Stimulated activated CD4-positive, alpha-beta T cell treated with anti-CD3 and anti-CD28 coated beads, Interleukin-1b, Interleukin-23, amount 100 ng/mL, for 1 hour (primary cell): Measurements from ENCODE around the gene SPAG17.

ENCODE experiments used
- DNase-seq, 2 donors: peaks; one replicate each; pipeline ENCODE4 v3.0.0-alpha.2; 2020; ENCODE audit warnings: low read depth in 2 of 2

Gene SPAG17

DNA sequence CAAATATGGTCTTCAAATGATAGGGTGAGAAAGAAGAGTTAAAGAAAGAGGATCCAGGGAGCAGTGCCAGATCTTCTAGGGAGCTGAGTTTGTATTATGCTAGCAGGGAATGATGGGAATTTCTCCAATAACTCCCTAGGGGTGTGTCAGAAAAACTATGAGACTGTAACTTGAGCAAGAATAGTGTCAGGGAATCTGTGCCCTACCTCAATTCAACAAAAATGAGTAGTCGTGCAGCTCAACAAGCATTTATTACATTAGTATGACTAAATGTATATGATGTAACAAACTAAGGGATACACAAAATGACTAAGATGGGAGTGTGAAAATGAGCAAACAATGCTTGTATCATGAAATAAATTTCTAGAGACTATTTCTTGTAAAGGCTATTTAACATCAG, 24.2 kb downstream of the SPAG17 start:
- no peak for DNase-seq

DNA sequence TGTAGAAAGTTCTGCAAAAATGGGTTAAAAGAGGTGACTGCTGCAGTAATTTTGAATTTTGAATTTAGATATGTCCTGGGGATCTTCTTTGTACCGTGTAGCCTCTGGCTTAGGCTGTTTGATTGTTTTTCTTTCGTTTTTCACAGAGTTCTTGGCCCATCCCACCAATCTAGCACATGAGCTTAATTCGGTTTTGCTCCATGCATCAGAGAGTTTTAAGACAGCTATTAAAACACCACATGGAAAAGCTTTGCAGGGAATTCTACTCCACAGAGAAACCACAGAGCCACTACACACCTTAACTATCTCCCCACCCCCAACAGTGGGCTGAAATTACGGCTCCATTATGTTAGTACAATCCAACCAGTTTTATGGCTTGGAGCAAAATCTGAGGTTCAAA, 25.5 kb downstream of the SPAG17 start:
- no peak for DNase-seq

DNA sequence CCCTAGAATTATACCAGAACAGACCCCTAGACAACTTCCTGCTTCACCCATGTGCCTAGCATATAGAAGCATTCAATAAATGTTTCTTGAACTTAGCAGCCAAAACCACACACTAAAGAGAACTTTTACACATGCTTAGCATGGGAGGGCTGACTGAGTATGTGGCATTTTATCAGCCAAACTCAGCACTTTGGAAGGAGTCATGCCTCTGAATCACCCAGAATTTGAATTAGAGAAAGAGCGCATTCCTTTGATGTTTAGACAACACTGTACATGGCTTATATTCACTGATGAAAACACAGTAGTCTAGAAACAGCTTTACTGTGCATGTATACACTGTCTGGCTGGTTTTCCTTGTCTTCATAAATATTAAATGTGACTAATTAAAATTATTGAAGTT, 26.1 kb downstream of the SPAG17 start:
- no peak for DNase-seq

DNA sequence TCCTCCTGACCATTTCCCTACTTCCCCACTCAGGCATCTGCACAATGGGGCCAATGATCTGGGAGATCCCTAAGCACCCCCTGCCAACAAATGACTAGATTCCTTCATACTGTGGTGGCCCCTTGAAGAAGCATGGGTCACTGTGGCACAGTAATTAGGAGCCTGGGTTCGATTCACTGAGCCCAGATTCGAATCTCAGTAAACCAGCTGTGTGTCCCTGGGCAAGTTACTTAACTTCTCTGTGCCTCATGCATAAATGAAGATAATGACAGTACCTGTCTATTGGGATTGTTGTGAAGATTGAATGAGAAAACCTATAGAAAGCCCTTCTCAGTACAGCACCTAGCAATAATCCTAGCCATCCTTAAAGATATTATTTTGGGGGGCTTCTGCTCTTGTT, 27.5 kb downstream of the SPAG17 start:
- DNase-seq = no peak

DNA sequence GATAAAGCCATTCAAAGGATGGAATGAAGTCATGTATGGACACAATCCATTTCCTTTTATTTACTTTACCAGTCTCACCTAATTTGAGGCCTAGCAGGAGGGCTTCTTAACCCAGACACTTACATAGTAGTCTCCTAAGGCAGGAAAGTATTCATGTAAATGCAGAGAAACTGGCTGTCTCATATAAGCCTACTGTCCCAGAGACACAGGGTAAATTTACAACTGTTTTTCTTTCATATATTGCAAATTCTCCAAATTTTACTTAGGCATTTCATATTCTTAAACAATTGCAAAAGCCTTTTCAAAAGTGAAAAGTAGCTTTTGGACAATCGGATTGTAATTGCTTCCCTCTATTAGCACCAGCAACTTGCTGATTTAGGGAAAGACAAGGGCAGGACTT, 29.9 kb downstream of the SPAG17 start:
- no peak for DNase-seq

DNA sequence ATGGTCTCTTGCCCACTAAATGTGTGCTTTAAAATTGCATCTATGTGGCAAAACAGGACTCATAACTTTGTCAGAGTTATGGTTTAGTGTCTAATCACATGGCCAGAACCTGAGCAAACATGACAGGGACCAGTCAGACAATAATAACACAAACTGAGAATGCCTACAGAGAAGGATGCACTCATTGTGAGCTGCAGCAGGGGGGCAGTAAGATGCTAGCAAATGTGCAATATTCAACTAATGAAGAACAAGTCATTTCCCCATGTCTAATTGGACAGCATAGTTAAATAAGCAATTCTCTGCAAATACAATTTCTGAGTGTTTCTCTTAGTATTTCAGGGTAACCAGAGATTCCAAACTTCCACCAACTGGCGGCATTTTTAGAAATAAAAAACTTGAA, 30.8 kb downstream of the SPAG17 start:
- DNase-seq = no peak

DNA sequence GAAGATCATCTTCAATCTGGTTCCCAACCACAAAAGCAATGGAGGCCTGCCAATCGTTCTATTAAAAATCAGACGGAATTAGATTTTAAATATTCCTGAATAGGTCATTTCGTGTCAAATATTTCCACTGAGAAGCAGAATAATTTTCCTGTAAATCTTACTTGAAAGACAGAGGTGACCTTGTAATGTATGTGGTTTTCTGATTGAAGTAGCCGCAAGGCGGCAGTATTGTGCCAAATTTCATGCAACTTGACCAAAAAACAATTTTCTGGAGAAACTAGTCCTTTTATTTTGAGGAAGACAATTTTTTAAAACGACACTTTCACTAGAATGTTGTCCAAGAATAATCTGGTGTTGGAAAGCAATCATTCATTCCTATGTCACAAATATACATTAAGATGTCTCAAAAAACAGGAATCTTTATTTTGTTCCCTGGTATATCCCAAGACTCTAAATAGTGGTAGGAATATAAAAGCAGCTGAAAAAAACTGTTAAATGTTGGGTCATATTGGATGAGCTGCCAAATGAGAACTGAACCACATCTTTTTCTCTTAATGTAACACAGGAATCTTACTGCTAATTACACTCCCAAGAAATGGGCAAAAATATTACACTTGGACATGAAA, 33.6 kb downstream of the SPAG17 start:
- DNase-seq = no peak

DNA sequence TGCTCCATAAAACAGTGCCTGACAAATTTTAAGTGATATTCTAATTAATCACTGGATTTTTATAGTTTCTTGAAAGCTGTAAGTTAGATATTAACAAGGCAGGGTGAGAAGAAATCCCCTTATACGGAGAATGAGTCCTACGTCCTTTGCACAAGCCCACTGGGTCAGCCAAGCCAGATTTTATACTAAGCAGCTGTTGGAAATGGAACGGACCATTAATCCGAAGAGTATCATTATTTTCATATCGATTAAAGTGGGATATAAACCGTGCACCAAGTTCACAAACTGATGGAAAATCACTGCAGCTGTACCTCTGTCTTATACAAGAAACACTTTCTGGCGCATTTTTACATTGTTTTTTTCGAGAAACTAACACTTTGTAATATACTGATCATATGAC, 35.2 kb downstream of the SPAG17 start:
- DNase-seq = no peak

DNA sequence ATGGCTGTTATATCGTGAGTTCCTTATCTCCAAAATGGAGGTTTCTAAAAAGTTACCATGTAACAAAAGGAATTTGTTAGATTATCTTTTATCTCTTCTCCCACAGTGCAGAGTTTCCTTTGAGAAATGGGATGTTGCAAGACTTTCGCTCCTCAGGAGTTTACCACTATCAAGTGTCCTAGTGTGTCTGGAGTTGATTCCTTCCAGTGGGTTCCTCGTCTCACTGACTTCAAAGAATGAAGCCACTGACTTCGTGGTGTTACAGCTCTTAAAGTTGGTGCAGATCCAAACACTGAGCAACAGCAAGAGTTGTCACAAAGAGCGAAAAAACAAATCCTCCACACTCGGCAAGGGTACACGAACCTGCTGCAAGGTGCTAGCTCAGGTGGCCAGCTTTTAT, 37.0 kb downstream of the SPAG17 start:
- no peak for DNase-seq

DNA sequence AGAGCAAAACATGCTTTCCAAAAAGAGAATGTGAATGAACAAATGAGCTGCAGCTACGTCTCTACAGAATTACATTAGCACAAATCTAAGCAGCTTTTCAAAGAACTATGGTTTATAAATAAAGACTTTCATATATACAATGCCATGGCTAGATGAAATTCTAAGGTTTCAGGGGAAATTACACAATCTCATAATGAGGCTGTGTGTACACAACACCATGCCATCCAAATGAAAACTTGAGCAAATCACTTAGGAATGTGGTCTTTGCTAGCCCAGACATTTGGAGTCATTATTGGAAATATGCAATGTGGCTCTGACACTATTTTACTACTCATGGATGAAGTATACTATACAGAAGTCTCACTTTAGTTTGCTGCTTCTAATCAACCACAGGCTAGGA, 37.5 kb downstream of the SPAG17 start:
- no peak for DNase-seq

DNA sequence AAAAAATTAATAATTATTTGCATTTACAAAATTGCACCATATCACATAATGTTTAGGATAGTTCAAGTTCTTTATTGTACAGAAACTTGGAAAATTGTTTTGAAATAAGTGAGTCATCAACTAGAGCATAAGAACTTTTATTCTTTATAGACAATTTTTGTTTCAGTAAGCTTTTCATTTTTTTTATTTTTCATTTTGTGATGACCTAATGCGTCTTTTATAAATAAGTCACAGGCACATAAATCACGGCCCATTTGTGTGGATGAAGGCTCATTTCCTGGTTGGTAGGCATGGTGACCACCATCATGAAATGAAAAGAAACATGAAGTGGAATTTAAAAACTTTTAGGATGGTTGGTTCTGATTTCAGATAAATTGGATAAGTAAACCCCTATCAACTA, 39.3 kb downstream of the SPAG17 start:
- DNase-seq = no peak

DNA sequence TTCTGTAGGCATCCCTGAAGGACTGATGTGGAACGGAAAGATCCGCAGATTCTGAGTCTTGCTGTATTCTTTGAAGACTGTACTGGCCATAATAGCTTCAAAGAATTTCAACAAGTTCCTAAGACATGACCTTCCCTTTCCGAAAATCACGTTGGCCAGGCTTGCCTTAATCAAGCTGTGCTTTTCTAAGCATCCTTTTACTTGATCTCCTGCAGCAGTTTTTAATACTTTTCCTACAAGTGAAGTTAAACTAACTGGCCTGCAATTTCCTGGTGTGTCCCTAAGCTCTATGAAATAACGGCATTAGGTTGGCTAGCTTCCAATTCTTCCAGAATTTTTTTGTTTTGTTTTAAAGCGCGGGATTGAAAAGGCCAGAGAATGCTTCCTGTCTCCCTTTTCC, 40.3 kb downstream of the SPAG17 start:
- DNase-seq = no peak

DNA sequence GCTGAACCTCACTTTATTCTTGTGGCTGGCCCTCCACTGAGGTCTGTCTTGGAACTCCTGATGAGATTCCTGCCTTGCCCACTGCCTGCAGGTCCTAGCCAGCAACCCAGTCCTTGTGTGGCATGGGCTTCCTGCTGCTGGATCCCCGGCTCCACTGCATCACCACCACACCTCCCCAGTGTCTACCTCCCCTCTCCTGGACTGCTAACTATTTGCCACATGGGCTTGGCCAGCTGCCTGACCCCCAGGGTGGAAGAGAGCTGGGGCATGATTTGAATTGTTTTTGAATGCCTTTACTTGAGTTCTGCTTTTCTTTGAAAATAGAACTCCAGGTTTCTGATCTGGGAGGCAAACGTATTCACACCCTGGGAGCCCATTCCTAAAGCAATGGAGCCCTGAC, 41.2 kb downstream of the SPAG17 start:
- no peak for DNase-seq

DNA sequence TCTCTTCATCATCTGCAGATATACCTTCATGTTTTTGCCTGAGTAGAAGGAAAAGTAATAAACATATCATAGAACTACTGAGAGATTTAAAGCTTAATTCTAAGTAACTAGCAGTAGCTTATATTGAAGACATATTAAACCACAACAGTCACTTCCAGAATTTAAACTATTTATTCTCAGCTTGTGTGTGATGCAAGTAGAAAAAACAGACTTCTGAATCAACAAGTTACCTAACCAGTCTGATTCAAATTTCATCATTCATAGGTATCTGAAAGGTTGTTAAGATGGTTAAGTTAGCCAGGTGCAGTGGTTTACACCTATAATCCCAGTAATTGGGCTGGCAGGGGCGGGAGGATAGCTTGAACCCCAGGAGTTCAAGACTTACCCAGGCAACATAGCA, 41.9 kb downstream of the SPAG17 start:
- DNase-seq = no peak

DNA sequence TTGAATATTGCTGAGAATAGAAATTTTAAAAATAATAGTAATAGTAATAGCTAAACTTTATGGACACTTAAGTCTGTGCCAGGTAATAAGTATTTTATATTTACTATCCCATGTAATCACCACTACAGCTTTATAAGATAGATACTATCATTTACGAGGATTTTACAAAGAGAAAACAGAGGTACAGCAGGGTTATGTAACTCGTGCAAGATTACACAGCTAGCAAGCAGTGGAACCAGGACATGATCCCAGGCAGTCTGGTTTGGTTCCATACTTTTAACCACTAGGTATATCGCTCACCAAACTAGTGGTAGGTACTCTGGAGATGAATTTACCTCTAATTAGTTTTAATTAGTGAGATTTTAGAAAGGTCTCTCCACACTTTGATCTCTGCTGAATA, 42.5 kb downstream of the SPAG17 start:
- no peak for DNase-seq

DNA sequence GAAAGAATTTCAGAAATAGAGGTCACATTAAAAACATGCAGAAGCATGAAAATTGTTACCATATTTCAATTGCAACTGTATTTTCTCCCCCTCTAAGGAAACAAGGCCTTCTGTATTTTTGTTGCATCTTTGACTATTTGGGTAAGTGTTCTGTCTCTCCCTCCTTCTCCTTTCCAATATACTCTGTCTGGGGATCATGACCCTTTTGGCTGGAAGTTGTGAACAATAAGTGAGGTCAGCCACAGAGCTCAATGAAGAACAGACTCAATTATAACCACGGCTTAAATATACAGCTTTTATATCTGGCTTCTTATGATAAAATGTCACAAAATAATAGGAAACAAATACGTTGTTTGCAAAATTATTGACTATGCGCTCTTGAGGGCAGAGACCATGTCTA, 47.1 kb downstream of the SPAG17 start:
- no peak for DNase-seq

DNA sequence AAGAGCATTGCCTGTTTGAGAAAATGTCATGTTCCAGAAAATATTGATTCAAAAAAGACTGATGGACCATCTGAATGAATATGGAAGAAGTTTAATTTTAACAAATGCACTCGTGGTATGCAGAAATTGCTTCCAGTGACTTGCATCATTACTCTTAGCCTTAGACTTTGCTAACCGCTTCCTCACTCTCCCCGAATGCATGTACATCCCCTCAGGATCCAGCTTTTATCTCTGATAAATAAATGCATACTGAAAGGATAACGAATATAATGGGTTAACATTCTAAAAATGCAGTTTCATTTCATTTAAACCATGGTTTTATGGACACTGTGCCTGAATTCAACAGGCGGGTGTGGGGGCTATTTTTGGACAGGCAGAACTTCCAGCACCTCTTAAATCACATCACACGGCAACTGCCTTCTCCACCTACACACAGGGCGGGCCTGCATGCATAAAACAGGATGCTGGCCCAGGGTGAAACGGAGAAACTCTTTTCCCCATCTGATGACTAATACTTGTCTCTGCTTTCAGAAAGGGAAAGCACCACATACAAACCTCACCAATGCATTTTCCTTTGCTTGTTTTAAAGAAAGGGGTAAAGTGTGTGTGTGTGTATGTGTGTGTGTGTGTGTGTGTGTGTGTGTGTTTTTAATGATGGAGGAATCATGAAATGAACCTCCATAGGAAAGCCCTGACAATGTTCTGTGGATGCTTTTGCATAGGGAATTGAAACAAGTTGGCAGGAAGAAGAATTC, 48.7 kb downstream of the SPAG17 start:
- no peak for DNase-seq

DNA sequence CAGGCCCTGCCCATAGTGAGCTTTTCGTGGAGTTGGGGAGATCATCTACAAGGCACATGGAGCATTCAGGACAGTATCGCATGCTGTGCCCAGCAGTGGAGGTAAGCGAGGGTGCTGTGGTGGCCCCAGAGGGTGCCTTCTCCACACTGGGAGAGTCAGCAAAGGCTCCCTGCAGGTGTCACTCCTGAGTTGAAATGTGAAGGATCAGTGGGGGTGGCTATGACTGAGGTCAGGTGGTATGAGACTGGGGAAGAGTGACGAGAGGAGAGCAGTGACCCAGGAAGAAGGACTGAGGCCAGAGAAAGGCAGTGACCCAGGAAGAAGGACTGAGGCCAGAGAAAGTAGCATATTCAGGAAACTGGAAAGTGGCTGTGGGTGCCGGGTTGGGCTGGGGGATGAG, 53.0 kb downstream of the SPAG17 start:
- no peak for DNase-seq

DNA sequence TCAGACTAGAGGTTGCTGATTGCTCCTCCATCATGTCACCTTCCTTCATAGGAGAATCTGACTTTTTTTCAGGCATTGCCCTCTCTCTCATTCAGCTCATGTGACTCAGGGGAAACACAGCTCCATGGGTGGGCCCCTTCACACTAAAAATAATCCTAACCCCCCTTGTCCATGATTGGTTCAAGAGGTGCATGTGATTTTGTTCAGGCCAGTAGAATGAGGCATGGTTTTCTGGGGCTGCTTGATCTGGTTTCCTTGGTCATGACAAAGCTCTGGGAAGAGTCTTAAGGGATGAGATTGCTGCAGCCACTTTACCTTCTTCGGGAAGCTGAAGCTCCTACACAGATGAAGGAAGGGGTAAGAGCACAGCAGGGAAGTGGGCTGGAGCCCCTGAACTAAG, 56.3 kb downstream of the SPAG17 start:
- DNase-seq = no peak

DNA sequence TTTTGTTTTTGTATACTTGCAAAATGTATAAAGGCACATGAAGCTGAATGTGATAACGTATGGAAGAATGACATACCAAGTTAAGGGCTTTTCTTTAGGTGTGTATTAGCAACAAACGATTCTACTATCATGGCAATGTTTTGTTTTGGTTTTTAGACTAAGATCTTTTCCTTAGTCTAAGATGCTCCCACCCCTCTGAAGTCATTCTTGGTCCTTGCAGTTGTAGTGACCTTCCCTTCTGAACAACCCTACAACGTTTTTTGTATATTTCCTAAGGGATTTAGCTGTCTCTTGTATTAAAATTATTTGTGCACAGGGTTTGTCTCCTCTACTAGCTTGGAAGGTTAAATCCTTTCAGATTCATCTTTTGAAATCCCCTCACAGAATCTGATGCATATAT, 61.0 kb downstream of the SPAG17 start:
- no peak for DNase-seq

DNA sequence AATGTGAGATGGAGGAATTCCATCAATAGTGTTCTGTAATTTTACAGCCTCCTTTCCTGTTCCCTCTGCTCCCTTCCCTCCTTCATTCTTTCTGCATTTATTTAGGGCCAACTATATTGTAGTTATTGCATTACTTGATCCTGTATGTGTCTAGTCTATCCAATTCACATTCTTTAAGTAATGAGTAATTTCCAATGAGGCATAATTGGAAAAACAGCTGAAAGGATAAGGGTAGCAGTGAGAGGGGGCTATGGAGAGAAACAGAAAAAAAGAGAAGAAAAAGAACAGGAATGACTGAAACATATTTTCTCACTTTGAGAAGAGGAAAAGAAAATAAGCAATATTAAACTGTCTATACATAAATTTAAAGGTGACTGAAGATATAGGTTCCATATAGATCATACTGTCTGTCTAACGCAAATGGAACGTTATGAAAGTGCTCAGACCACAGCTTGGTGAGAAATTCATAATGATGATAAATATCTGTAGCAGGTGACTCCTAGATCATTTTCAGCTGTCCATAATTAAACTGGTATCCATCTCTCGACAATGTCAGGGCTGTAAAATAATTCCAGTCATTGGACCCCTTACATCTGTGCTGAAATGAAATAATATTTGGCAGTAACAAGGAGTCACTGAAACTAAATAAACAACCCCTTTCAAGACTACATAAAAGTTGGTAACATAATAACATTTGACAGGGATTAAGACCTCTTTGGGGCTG, 61.8 kb downstream of the SPAG17 start:
- DNase-seq = no peak

DNA sequence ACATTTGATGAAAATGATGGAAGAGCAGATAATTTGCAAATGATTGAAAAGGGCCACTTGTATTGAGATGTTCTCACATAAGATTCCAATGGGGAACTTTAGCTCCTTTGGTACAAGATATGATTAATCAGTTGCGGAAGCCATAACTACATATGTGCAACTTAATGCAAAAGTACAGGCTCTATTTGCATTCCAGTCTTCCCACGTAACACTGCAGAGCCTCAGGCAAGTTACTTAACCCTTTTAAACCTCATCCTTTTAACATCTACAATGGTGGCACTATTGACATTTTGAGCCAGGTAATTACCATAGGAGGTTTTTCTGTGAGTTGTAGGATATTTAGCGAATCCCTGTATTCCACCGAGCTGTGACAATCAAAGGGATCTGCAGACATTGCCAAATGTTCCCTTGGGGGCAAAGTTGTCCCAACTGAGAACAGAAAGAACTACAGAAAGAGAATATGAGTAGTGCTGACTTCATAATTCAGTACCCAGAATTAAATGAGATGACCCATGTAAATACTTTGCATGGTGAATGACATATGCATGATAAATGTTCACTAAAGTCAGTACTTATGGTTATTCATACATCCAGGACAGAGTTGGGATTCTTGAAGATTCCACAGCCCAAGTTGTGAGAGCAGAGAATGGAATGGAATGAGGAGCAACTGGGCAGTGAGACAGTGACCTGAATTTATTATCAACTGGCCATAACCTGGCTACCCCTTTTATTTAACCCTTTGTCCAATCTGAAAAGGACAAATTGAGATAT, 62.6 kb downstream of the SPAG17 start:
- DNase-seq = no peak
